Measurements from ENCODE around the gene CHSY1.
"Not testable (repeated sequence)": the region's sequence is repeated elsewhere in the genome, so short reads cannot be mapped to it uniquely, and the experiment has no call there.

CHSY1 gene

GRCh38 chr15:101244889-101245668 lies 6.8 kb downstream of the CHSY1 start:
- DNase-seq (ENCODE audit: low read depth in 3 of 3) = no peak

- no peak for DNase-seq (ENCODE audit: low read depth in 3 of 3)
These were observed 7.6 kb downstream of the CHSY1 start for GRCh38 chr15:101244036-101244781.

- no peak for DNase-seq (ENCODE audit: low read depth in 3 of 3)
These were observed 8.4 kb downstream of the CHSY1 start for GRCh38 chr15:101243420-101243819.

GRCh38 chr15:101242999-101243336 lies 8.9 kb downstream of the CHSY1 start:
- DNase-seq (ENCODE audit: low read depth in 3 of 3) = no peak

- DNase-seq (ENCODE audit: low read depth in 3 of 3) = no peak
These were observed 9.5 kb downstream of the CHSY1 start for GRCh38 chr15:101242160-101242998.

- no peak for DNase-seq (ENCODE audit: low read depth in 3 of 3)
These were observed 11.5 kb downstream of the CHSY1 start for GRCh38 chr15:101240358-101240757.

- no peak for DNase-seq (ENCODE audit: low read depth in 3 of 3)
These were observed 12.1 kb downstream of the CHSY1 start for GRCh38 chr15:101239724-101240136.

- DNase-seq (ENCODE audit: low read depth in 3 of 3) = no peak
These were observed 14.6 kb downstream of the CHSY1 start for GRCh38 chr15:101237251-101237650.

- no peak for DNase-seq (ENCODE audit: low read depth in 3 of 3)
These were observed 18.1 kb downstream of the CHSY1 start for GRCh38 chr15:101233651-101234280.

GRCh38 chr15:101232677-101233076 lies 19.2 kb downstream of the CHSY1 start:
- DNase-seq (ENCODE audit: low read depth in 3 of 3) = no peak

- DNase-seq (ENCODE audit: low read depth in 3 of 3) = no peak
These were observed 23.5 kb downstream of the CHSY1 start for GRCh38 chr15:101228313-101228712.

GRCh38 chr15:101225658-101226057 lies 26.2 kb downstream of the CHSY1 start:
- no peak for DNase-seq (ENCODE audit: low read depth in 3 of 3)

- DNase-seq (ENCODE audit: low read depth in 3 of 3) = no peak
These were observed 29.9 kb downstream of the CHSY1 start for GRCh38 chr15:101221902-101222301.

- no peak for DNase-seq (ENCODE audit: low read depth in 3 of 3)
These were observed 31.8 kb downstream of the CHSY1 start for GRCh38 chr15:101220060-101220459.

GRCh38 chr15:101219441-101219840 lies 32.4 kb downstream of the CHSY1 start:
- DNase-seq (ENCODE audit: low read depth in 3 of 3) = no peak

- no peak for DNase-seq (ENCODE audit: low read depth in 3 of 3)
These were observed 34.4 kb downstream of the CHSY1 start for GRCh38 chr15:101217446-101217845.

GRCh38 chr15:101216100-101216499 lies 35.7 kb downstream of the CHSY1 start:
- DNase-seq (ENCODE audit: low read depth in 3 of 3) = no peak

GRCh38 chr15:101215681-101216080 lies 36.2 kb downstream of the CHSY1 start:
- no peak for DNase-seq (ENCODE audit: low read depth in 3 of 3)

GRCh38 chr15:101214435-101215097 lies 37.3 kb downstream of the CHSY1 start:
- not testable (repeated sequence) for DNase-seq (ENCODE audit: low read depth in 3 of 3)

- no peak for DNase-seq (ENCODE audit: low read depth in 3 of 3)
These were observed 38.3 kb downstream of the CHSY1 start for GRCh38 chr15:101213570-101213969.

- DNase-seq (ENCODE audit: low read depth in 3 of 3) = no peak
These were observed 38.7 kb downstream of the CHSY1 start for GRCh38 chr15:101213147-101213546.
